HG03159 (cell line): Measurements from ENCODE around the gene ZPBP2.

Experiments
- ATAC-seq: cut with Tn5 transposase; IDR thresholded peaks from one replicate; pipeline ENCODE4 v1.9.1; 2021; ENCODE audit warnings: mild to moderate bottlenecking, moderate library complexity; ENCODE audit not compliant: unreplicated experiment

Gene ZPBP2

GRCh38 chr17:39904990-39905288 is 36.9 kb downstream of the ZPBP2 start:
- ATAC-seq, result no peak

GRCh38 chr17:39908789-39909352 is 40.9 kb downstream of the ZPBP2 start:
- no peak for ATAC-seq

- no peak for ATAC-seq
Measured at GRCh38 chr17:39913989-39914388, 46.0 kb downstream of the ZPBP2 start.

- no peak for ATAC-seq
Measured at GRCh38 chr17:39915559-39915958, 47.6 kb downstream of the ZPBP2 start.

- no peak for ATAC-seq
Measured at GRCh38 chr17:39916918-39917317, 48.9 kb downstream of the ZPBP2 start.

GRCh38 chr17:39919087-39919683 is 51.2 kb downstream of the ZPBP2 start:
- no peak for ATAC-seq

GRCh38 chr17:39920218-39921210 is 52.5 kb downstream of the ZPBP2 start:
- ATAC-seq, result no peak

GRCh38 chr17:39921323-39921722 is 53.3 kb downstream of the ZPBP2 start:
- no peak for ATAC-seq

GRCh38 chr17:39922006-39922405 is 54.0 kb downstream of the ZPBP2 start:
- no peak for ATAC-seq

GRCh38 chr17:39923230-39923629 is 55.2 kb downstream of the ZPBP2 start:
- ATAC-seq, result no peak

- no peak for ATAC-seq
Measured at GRCh38 chr17:39923836-39924690, 56.1 kb downstream of the ZPBP2 start.

- no peak for ATAC-seq
Measured at GRCh38 chr17:39924691-39925055, 56.7 kb downstream of the ZPBP2 start.

GRCh38 chr17:39925282-39926134 is 57.5 kb downstream of the ZPBP2 start:
- ATAC-seq, result no peak

- ATAC-seq, result no peak
Measured at GRCh38 chr17:39926135-39926587, 58.2 kb downstream of the ZPBP2 start.

GRCh38 chr17:39926588-39927100 is 58.6 kb downstream of the ZPBP2 start:
- ATAC-seq, result no peak
